Measurements from ENCODE around the gene P3H3.
A peak's percentile ranks its signal among the peaks of the same experiment; 100 is the strongest.

The P3H3 gene

DNA sequence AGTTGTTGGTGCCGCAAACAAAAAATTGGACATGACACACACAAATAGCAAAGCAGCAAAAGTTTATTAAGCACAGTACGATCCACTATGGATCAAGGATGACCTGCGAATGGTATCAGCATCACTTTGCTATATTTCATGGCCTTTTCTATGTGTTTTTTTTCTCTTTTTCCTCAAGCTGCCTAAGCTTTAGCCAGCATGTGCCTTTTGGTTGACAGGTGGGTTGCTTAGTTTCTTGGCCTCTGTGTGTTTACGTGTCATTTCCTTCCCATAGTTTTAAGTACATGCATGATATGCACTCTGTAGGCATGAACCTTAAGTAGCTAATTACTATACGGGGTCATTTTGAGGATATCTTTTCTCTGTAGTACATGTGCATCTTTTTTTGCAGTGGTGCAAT is 29.1 kb upstream of the P3H3 start:
- DNase-seq: no peak

DNA sequence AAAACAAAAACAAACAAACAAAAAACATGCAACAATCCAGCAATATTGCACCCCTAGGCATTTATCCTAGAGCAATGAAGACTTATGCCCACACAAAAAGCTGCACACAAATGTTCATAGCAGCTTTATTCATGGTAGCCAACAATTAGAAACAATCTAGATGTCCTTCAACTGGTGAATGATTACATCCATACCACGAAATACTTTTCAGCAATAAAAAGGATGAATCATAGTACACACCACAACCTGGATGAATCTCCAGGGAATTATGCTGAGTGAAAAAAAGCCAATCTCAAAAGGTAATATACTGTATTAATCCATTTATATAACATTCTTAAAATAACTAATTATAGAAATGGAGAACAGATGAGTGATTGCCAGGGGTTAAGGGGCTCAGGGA is 21.0 kb upstream of the P3H3 start:
- no peak for DNase-seq

DNA sequence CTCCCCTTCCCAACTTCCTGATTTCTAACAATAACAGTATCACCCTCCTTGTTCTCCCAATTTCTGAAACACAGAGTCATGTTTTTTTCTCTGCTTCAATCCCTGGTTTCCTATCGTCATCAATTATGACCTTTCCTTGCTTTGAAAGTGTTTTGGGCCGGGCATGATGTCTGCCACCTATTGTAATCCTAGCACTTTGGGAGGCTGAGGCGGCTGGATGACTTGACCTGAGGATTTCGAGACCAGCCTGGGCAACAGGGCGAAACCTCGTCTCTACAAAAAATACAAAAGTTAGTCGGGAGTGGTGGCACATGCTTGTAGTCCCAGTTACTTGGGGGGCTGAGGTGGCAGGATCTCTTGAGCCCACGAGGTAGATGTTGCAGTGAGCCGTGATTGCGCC is 19.2 kb upstream of the P3H3 start:
- no peak for DNase-seq

DNA sequence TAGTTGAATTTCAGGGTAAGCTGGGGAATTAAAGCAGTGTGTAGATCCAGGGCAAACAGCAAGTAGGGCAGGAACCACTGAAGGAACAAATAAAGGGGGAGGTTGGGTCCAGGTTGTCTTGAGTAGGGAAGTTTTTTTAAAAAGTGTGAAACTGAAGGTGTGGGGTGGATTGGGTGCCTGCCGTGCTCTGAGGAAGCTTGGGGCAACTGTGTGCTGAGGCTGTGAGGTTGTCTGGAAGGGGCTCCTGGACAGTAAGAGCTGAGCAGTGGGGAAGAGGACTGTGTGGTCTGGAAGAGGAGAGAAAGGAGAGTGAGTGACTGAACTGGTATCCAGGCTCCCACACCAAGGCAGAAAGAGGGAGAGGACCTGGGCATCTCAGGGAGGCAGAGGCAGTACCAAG is 17.4 kb upstream of the P3H3 start:
- DNase-seq: no peak

DNA sequence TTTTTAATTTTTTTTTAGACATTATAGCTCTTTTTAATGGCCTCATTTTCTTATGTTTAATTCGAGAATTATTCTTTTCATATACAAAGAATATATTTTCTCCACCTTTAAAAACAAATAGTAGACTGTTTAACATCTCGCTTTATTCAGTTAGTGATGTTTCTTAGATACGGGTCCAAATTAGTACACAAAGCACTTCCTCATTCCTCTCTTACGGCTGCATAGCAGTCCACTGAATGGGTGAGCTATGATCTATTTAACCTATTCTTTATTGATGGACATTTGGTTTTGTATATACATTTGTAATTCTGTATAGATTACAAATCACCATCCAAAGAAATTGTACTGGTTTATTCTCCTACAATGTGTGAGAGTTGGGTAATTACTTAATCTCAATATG is 14.8 kb upstream of the P3H3 start:
- DNase-seq: no peak

DNA sequence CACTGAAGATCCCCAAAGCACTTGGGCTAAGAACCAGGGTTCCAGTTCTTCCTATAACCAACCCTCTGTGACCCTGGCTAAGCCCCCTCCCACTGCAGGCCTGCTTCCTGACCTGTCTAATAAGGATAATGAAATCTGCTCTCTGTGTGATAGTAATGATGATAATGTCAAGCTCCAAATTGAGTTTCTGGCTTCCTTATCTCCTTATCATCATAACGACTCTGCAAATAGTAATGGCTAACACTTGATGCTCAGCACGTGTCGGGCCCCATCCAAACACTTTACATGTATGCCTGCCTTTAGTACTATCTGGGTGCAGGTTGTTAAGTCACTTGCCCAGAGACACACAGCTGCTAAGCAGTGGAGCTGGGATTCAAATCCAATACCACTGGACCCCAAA is 11.6 kb upstream of the P3H3 start:
- DNase-seq: no peak

DNA sequence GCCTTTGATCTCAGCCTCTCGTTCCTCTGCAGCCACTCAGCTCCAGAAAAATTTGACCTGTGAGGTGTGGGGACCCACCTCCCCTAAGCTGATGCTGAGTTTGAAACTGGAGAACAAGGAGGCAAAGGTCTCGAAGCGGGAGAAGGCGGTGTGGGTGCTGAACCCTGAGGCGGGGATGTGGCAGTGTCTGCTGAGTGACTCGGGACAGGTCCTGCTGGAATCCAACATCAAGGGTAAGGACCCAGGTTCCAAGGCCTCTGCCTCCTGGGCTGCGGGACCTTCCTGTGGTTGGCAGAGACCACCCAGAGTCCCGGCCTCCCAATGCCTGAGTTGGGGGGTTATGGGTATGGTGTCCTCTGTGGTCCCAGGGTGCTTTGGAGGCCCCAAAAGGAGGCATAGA is 11.1 kb upstream of the P3H3 start:
- DNase-seq: no peak

DNA sequence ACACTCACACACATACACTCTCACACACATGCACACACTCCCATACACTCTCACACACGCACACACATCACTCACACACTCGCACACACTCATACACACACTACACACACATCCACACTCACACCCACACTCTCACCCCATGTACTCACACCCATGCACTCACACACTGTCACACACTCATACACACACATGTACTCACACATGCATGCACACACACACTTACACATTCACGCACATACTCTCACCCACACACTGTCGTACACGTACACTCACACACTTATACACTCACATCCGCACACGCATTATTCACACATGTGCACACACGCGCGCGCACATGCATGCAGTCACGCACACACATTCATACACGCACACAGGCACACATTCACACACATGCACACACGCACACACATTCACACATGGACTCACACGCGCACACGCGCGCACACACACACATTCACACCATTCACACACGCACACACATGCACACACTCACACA is 10.5 kb upstream of the P3H3 start:
- no peak for DNase-seq

DNA sequence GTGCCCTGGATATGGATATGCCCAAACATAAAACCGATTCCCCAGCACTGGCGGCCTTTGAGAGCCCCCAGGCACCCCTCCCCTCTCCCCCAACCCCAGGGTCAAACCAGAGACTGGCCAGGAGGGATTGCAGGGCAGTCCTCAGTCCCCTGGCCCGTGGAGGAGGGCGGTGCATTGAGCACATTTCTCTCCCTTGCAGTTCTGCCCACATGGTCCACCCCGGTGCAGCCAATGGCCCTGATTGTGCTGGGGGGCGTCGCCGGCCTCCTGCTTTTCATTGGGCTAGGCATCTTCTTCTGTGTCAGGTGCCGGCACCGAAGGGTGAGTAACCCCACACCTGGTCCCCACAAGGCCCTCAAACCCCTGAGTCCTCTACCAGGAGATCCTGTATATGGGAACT is 10.0 kb upstream of the P3H3 start:
- no peak for DNase-seq

DNA sequence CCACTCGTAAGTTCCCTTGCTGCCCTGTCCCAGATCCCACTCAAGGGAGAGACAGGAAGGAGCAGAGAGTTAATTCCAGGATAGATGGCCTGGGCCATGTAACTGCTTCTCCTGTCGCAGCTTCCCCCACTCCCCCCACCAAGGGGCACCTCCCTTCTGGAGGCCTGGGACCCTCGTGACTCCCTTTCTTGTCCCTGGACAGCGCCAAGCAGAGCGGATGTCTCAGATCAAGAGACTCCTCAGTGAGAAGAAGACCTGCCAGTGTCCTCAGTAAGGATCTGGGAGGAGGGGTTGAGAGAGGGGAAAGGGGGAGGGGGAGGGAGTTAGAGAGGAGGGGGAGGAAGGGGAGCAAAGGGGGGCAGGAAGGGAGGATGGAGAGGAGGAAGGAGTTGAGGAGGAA is 9.6 kb upstream of the P3H3 start:
- no peak for DNase-seq

DNA sequence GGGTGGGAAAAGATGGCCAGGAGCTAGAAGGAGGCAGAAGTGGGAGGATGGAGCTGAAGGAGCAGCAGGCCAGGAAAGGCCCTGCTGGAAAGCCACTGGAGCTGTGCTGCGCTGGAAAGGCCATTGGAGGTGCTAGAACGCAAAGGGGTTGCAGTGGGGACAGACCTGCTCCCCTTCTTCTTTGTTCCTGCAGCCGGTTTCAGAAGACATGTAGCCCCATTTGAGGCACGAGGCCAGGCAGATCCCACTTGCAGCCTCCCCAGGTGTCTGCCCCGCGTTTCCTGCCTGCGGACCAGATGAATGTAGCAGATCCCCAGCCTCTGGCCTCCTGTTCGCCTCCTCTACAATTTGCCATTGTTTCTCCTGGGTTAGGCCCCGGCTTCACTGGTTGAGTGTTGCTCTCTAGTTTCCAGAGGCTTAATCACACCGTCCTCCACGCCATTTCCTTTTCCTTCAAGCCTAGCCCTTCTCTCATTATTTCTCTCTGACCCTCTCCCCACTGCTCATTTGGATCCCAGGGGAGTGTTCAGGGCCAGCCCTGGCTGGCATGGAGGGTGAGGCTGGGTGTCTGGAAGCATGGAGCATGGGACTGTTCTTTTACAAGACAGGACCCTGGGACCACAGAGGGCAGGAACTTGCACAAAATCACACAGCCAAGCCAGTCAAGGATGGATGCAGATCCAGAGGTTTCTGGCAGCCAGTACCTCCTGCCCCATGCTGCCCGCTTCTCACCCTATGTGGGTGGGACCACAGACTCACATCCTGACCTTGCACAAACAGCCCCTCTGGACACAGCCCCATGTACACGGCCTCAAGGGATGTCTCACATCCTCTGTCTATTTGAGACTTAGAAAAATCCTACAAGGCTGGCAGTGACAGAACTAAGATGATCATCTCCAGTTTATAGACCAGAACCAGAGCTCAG is 8.8 kb upstream of the P3H3 start:
- DNase-seq: no peak

DNA sequence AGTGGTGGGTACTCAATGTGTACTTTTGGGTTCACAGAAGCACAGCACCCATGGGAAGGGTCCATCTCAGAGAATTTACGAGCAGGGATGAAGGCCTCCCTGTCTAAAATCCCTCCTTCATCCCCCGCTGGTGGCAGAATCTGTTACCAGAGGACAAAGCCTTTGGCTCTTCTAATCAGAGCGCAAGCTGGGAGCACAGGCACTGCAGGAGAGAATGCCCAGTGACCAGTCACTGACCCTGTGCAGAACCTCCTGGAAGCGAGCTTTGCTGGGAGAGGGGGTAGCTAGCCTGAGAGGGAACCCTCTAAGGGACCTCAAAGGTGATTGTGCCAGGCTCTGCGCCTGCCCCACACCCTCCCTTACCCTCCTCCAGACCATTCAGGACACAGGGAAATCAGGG is 8.0 kb upstream of the P3H3 start:
- DNase-seq: no peak

DNA sequence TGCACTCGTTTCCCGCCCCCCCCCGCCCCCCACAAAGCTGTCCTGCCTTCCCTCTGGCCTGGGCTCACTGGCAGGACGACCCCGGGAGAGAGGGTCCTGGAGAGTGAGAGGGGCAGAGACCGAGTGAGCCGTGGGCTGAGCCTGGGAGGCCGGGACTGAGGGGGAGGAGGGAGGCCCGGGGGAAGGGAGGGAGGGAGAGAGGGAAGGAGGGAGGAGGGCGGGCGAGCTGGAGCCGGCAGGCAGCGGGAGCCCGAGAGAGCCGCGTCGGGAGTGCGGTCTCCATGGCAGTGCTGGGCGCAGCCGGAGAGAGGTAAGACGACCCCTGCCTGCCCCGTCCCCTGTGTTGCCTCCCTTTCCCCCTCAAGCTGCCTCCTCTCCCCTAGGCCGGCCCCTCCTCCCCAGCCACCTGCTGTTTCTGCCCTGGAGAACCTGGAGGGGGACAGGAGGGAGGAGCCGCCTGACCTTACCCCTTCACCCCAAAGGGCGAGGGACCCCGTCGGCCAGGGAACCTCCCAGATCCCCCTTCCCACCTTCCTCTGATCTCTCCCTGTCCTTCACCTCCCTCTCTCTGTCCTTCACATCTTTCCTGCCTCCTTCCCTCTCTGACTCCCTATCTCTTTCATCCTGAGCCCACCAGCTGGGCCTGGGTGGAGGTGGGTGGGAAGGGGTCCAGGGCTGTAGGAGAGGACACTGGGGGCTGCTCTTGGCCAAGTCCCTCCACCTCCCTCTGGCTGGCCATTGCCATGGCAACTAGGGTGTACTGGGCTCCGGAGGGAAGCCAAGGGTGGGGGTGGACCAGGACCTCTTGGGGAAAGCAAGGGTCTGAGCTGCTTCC is 6.4 kb upstream of the P3H3 start, which contains the start of gene GPR162:
Gene GPR162 (plus strand): TSS at position 231 of the 835 bp plus-strand sequence. CDS start 2,078 bp downstream, outside the sequence.
- DNase-seq: peak; percentile 100

DNA sequence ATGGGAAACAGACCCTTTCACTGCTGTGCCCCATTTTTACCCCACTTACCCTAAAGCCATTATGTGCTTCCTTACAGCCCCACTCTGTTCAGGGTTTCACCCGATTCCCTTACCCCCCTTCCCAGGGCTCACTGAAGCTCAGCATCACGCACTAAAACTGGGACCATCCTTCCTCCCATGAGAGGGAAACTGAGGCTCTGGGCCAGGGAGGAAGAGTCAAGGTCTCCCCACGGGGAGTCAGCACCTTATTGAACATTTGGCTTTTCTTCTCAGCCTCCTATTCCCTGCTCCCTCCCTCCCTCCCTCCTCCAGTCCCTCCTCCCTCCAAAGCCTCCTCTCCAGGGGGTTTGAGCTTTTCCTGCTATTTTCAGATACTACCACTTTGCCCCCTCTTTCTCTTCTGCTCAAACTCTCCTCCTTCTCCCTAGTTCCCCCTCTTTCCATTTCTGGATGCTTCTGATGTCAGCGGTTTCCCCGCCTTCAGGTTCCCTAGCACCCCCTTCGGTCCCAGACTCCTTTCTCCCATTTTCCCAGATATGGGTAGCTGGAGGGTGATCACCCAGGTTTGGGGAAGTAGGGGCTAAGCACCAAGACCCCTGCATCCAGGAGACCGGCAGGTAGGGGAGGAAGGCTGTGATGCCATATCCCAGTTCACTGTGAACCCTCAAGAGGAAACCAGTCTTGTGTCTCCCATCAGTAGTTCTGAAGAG is 5.6 kb upstream of the P3H3 start:
- DNase-seq: no peak

DNA sequence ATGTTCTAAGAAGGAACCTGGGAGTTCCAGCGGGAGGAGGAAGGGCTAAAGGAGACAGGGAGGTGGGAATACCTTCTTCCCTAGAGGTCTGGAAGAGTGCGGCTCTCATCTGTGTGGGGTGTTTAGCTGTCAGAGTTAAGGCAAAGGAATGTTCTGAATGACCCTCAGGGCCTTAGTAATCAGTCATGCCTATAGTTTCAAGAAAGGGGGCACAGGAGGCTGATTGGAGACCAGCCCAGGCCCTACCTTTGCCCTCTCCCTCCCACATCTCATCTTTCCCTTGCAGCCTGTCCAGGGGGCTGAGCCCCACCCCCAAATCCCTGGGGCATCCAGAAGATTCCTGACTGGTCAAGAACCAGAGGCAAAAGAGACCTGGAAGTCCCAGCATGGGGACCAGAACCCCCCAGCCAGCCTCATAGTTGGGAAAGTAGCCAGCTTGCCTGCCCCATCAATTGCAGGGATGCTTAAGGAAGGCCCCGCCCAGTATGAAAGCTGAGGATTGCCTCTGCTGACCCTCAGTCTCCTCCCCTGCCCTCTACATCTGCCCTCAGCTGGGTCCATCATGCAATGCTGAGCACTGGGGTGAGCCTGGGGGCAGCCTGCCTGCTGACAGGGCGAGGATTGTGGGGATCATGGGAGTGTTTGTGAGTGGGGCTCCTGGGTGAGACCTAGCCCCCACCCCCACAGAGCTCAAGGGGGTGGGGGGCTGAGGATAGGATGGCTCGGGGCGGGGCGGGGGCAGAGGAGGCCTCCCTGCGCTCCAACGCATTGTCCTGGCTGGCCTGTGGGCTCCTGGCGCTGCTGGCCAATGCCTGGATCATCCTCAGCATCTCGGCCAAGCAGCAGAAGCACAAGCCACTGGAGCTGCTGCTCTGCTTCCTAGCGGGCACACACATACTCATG is 4.8 kb upstream of the P3H3 start:
- DNase-seq: no peak

DNA sequence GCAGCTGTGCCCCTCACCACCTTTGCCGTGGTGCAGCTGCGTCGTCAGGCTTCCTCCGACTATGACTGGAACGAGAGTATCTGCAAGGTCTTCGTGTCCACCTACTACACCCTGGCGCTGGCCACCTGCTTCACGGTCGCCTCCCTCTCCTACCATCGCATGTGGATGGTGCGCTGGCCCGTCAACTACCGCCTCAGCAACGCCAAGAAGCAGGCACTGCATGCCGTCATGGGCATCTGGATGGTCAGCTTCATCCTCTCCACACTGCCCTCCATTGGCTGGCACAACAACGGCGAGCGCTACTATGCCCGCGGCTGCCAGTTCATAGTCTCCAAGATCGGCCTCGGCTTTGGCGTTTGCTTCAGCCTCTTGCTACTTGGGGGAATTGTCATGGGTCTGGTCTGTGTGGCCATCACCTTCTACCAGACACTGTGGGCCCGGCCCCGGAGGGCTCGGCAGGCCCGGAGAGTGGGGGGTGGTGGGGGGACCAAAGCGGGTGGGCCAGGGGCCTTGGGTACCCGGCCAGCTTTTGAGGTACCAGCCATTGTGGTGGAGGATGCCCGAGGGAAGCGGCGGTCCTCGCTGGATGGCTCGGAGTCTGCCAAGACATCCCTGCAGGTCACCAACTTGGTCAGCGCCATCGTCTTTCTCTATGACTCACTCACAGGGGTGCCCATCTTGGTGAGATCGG is 4.0 kb upstream of the P3H3 start:
- no peak for DNase-seq

DNA sequence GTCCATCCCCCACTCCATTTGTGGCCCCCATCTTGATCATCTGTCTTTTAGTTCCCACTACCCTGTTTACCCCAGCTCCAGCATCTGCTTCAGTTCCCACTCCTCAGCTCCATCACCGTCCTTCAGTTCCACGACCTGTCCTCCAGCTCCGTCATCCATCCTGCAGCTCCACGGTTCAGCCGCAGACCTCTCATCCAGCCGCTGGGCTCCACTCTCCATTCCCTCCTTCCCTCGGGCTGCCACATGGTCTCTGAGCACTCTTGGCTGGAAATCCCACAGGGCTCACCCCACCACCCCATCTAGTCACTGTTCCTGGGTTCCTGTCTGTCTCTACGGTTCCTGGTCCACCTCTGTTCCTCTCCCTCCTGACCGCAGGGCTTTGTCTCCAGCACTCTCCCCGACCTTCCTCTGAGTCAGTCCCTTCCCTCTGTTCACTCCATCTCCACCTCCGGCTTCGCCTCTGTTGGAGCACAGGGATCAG is 3.3 kb upstream of the P3H3 start:
- DNase-seq: no peak

DNA sequence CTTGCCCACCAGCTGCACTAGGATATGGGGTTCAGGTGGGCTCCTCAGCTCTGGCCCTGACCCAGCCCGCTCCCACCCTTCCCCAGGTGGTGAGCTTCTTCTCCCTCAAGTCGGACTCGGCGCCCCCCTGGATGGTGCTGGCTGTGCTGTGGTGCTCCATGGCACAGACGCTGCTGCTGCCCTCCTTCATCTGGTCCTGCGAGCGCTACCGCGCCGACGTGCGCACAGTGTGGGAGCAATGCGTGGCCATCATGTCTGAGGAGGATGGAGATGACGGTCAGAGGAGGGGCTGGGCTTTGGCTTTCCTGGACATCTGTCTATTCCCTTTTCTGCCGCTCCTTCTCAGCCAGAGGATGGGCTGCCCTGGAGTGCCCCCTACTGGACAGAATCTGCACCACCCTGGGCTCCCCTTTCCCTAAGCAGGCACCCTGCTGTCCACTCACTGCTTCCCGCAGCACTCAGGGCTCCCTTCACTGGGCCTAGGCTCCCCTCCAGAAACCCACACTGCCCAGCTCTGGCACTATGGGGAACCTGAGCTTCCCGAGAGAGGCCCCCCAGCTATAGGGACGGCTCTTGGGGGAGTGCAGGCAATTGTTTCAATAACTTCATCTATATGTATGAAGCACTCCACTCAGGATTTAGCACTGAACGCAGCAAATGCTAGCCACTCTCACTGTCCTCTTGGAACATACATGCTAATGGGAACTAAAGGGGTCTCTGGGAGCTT is 2.6 kb upstream of the P3H3 start:
- DNase-seq: peak; percentile 69

DNA sequence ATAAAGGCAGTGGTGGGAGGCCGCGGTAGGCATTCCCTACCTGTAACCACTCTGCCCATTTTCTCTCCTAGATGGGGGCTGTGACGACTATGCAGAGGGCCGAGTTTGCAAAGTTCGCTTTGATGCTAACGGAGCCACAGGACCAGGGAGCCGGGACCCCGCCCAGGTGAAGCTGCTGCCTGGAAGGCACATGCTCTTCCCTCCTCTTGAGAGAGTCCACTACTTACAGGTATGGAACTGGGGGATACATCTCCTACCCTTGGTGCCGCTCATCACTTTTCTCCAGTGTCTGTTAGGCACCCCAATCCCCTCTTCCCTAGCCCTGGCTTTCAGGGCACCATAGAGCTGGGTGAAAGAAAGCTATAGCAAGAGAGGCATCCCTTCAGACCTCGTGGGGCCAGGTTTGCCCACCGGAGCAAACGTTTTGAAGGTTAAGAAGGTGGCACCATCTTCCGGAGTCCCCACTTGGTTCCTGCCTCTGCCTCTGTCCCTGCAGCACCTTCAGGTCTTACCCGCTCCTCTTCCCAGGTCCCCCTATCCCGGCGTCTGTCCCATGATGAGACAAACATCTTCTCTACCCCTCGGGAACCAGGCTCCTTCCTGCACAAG is 2.0 kb upstream of the P3H3 start:
- DNase-seq: no peak
